ENCODE measurements around the gene CLEC2A.

Gene CLEC2A

GRCh38 chr12:9867531-9867930 is 64.6 kb downstream of the CLEC2A start:
- H3K4me1 ChIP-seq (ENCODE audit: control insufficient read depth in 1 of 2, insufficient read depth in 1 of 2, low read depth in 1 of 2, low read length in 1 of 2): peaks cover 8 to 36% of the 10 kb centered on the region in 2 experiments
- peak overlapping the region; percentile 92 for H3K27ac ChIP-seq
- H3K36me3 ChIP-seq: no peaks in the 10 kb centered on the region
- no peak for TF ChIP-seq CTCF (IDR thresholded peaks at IDR 0.05)
- H3K27me3 ChIP-seq: no peaks in the 10 kb centered on the region
- H3K4me3 ChIP-seq (ENCODE audit: low read depth in 1 of 2, low read length in 1 of 2): peak overlapping the region; percentile 61 to 65
- no peaks in the 10 kb centered on the region for H3K9me3 ChIP-seq

GRCh38 chr12:9866860-9867269 is 65.3 kb downstream of the CLEC2A start:
- no peak for TF ChIP-seq CTCF (IDR thresholded peaks at IDR 0.05)
- H3K4me1 ChIP-seq (ENCODE audit: control insufficient read depth in 1 of 2, insufficient read depth in 1 of 2, low read depth in 1 of 2, low read length in 1 of 2): peaks cover 8 to 36% of the 10 kb centered on the region in 2 experiments
- no peaks in the 10 kb centered on the region for H3K36me3 ChIP-seq
- H3K27me3 ChIP-seq: no peaks in the 10 kb centered on the region
- H3K4me3 ChIP-seq (ENCODE audit: low read depth in 1 of 2, low read length in 1 of 2): peak overlapping the region; percentile 61 to 65
- peak overlapping the region; percentile 92 for H3K27ac ChIP-seq
- H3K9me3 ChIP-seq: no peaks in the 10 kb centered on the region

- peaks cover 4% of the 10 kb centered on the region for H3K36me3 ChIP-seq
- no peak overlapping the region for H3K27ac ChIP-seq
- H3K27me3 ChIP-seq: no peaks in the 10 kb centered on the region
- peak overlapping the region; percentile 61 to 65 for H3K4me3 ChIP-seq (ENCODE audit: low read depth in 1 of 2, low read length in 1 of 2)
- H3K4me1 ChIP-seq (ENCODE audit: control insufficient read depth in 1 of 2, insufficient read depth in 1 of 2, low read depth in 1 of 2, low read length in 1 of 2): peaks cover 4 to 30% of the 10 kb centered on the region in 2 experiments
- no peaks in the 10 kb centered on the region for H3K9me3 ChIP-seq
- TF ChIP-seq CTCF (IDR thresholded peaks at IDR 0.05): no peak
Observed at GRCh38 chr12:9864913-9865675, 67.1 kb downstream of the CLEC2A start.

Data from neutrophil (primary cell).